Liver (tissue), 9 donors: Measurements from ENCODE around the gene PODXL2. TPM values are rescaled to one million over a fixed set of nuclear protein-coding genes. Genes with fewer than 3 reads are reported as not detected.
"Not testable (repeated sequence)": the region's sequence is repeated elsewhere in the genome, so short reads cannot be mapped to it uniquely, and the experiment has no call there.

Experiments used
- DNase-seq: peaks from one replicate; pipeline ENCODE4 v3.0.0-alpha.2; 2017; ENCODE audit warnings: low spot score
- H3K27ac ChIP-seq, 2 donors: one replicate each; pipeline ENCODE4 v1.7.0; 2013; ENCODE audit warnings: inconsistent platforms in 2 of 2, low read length in 2 of 2, control low read depth in 1 of 2, low read depth in 1 of 2, mild to moderate bottlenecking in 1 of 2
- H3K27me3 ChIP-seq, 4 donors: one replicate each; pipeline versions ENCODE4 v1.6.1 to v1.7.0; 2013; ENCODE audit warnings: low read length in 3 of 4, inconsistent platforms in 1 of 4, mild to moderate bottlenecking in 1 of 4, moderate library complexity in 1 of 4; ENCODE audit not compliant: control insufficient read depth in 4 of 4, insufficient read depth in 4 of 4
- H3K36me3 ChIP-seq, 4 donors: one replicate each; pipeline versions ENCODE4 v1.6.1 to v1.7.0; 2013; ENCODE audit warnings: low read length in 3 of 4, mild to moderate bottlenecking in 3 of 4, low read depth in 1 of 4, moderate library complexity in 1 of 4; ENCODE audit not compliant: control insufficient read depth in 4 of 4, insufficient read depth in 3 of 4
- H3K4me1 ChIP-seq, 4 donors: one replicate each; pipeline versions ENCODE4 v1.6.1 to v1.7.0; 2013; ENCODE audit warnings: low read length in 3 of 4, mild to moderate bottlenecking in 3 of 4, moderate library complexity in 1 of 4; ENCODE audit not compliant: control insufficient read depth in 4 of 4, insufficient read depth in 4 of 4
- H3K4me3 ChIP-seq, 3 donors: one replicate each; pipeline versions ENCODE4 v1.6.1 to v1.7.0; 2013; ENCODE audit warnings: low read length in 3 of 3, control low read depth in 1 of 3, low read depth in 1 of 3, mild to moderate bottlenecking in 1 of 3
- H3K9ac ChIP-seq, 2 donors: one replicate each; pipeline ENCODE4 v1.7.0; 2013; ENCODE audit warnings: low read length in 2 of 2, mild to moderate bottlenecking in 2 of 2, moderate library complexity in 2 of 2, control low read depth in 1 of 2, low read depth in 1 of 2
- H3K9me3 ChIP-seq, 4 donors: one replicate each; pipeline versions ENCODE4 v1.6.1 to v1.7.0; 2013; ENCODE audit warnings: low read length in 3 of 4; ENCODE audit not compliant: control insufficient read depth in 4 of 4
- CTCF ChIP-seq: fragments of 150-350 bp; IDR thresholded peaks from 2 replicates; pipeline ENCODE4 v1.5.1; 2017; ENCODE audit warnings: improper control_type of control experiment, low read depth, low read length; ENCODE audit not compliant: missing input control
- FOXA1 ChIP-seq: IDR thresholded peaks from 2 replicates; pipeline ENCODE4 v1.6.1; 2016; ENCODE audit warnings: antibody characterized with exemption
- FOXA2 ChIP-seq: IDR thresholded peaks from 2 replicates; pipeline ENCODE4 v1.6.1; 2016; ENCODE audit warnings: antibody characterized with exemption
- HNF4A ChIP-seq, 2 donors: conservative IDR thresholded peaks; 2 replicates each; pipeline ENCODE4 v1.6.1; 2016; ENCODE audit warnings: antibody characterized with exemption in 2 of 2, mild to moderate bottlenecking in 2 of 2
- JUND ChIP-seq, 2 donors: IDR thresholded peaks; 2 replicates each; pipeline ENCODE4 v1.6.1; 2016; ENCODE audit warnings: antibody characterized with exemption in 2 of 2
- MAX ChIP-seq: IDR thresholded peaks from 2 replicates; pipeline ENCODE4 v1.6.1; 2016; ENCODE audit warnings: antibody characterized with exemption
- NR2F2 ChIP-seq: IDR thresholded peaks from 2 replicates; pipeline ENCODE4 v1.6.1; 2016; ENCODE audit warnings: antibody characterized with exemption
- RXRA ChIP-seq, 2 donors: IDR thresholded peaks; 2 replicates each; pipeline ENCODE4 v1.6.1; 2017 to 2018; ENCODE audit warnings: antibody characterized with exemption in 2 of 2, mild to moderate bottlenecking in 1 of 2
- SP1 ChIP-seq: IDR thresholded peaks from 2 replicates; pipeline ENCODE4 v1.6.1; 2018; ENCODE audit warnings: antibody characterized with exemption, mild to moderate bottlenecking
- TAF1 ChIP-seq: conservative IDR thresholded peaks from 2 replicates; pipeline ENCODE4 v1.6.1; 2016; ENCODE audit warnings: antibody characterized with exemption, mild to moderate bottlenecking
- YY1 ChIP-seq: IDR thresholded peaks from 2 replicates; pipeline ENCODE4 v1.6.1; 2016; ENCODE audit warnings: antibody characterized with exemption, mild to moderate bottlenecking
- WGBS: extraction: QIAGEN DNeasy Blood & Tissue Kit; methylation state at CpG from one replicate; pipeline ENCODE4 v1.1.7; 2013; 5-methylcytosine and 5-hydroxymethylcytosine counted together
- polyA plus RNA-seq, 2 donors: library from polyadenylated mRNA; stranded (reverse) in 1 of 2; unstranded in 1 of 2; fragments of 200-250 nt in 1 of 2; fragments of >200 nt in 1 of 2; fragmentation: Nextera tagmentation in 1 of 2; extraction: Ambion mirVana in 1 of 2; gene quantifications; one replicate each; pipeline versions ENCODE4 v1.2.1 to v1.2.3, GENCODE V29; 2013 to 2015
- total RNA-seq, 2 donors: library from RNA; depleted of rRNA; stranded (reverse); fragments of >200 nt; gene quantifications; one replicate each; pipeline ENCODE4 v1.2.3, GENCODE V29; 2014
- TF ChIP-seq, protein P1 (sequence below): IDR thresholded peaks from 2 replicates; pipeline ENCODE4 v1.6.1; 2016; ENCODE audit warnings: antibody characterized with exemption
- TF ChIP-seq, protein P2 (sequence below): IDR thresholded peaks from 2 replicates; pipeline ENCODE4 v1.6.1; 2016; ENCODE audit warnings: antibody characterized with exemption, mild to moderate bottlenecking
- donor health status: healthy.
- donor health status: healthy.
- donor health status: healthy.
- donor health status: healthy.
- donor health status: healthy.

PODXL2 gene
- total and polyA plus RNA-seq, 4 donors, result 0.47 to 1.4 (median 0.88) TPM

- Histone ChIP-seq H3K27me3 (no peaks in the 10 kb centered on the region), H3K9me3 (no peaks in the 10 kb centered on the region), H3K9ac (no peak overlapping the region), H3K36me3 (peaks cover 0 to 4% (median 1%) of the 10 kb centered on the region in 4 donors), H3K27ac (no peak overlapping the region), H3K4me3 (no peak overlapping the region), H3K4me1 (no peaks in the 10 kb centered on the region)
- 95% methylated on average over 41 of the region's 41 CpGs for WGBS
- TF ChIP-seq FOXA1, result no peak
- DNase-seq, result no peak
Observed at GRCh38 chr3:127604546-127605165, 24.3 kb upstream of the PODXL2 start.

GRCh38 chr3:127605547-127605946, 23.4 kb upstream of the PODXL2 start:
- WGBS, result 96% methylated on average over 7 of the region's 7 CpGs
- H3K36me3 ChIP-seq, H3K4me3 ChIP-seq, H3K27me3 ChIP-seq, DNase-seq, H3K9ac ChIP-seq, H3K9me3 ChIP-seq, H3K27ac ChIP-seq, H3K4me1 ChIP-seq: not testable (repeated sequence)

- DNase-seq, result no peak
- H3K27ac ChIP-seq, result no peak overlapping the region
- no peaks in the 10 kb centered on the region for H3K27me3 ChIP-seq
- no peak overlapping the region for H3K9ac ChIP-seq
- WGBS, result 96% methylated on average over 24 of the region's 24 CpGs
- no peak for TF ChIP-seq NR2F2
- TF ChIP-seq CTCF, result no peak
- no peak for TF ChIP-seq FOXA1
- no peak for TF ChIP-seq SP1
- TF ChIP-seq YY1, result no peak
- TF ChIP-seq FOXA2, result no peak
- TF ChIP-seq, protein P1, sequence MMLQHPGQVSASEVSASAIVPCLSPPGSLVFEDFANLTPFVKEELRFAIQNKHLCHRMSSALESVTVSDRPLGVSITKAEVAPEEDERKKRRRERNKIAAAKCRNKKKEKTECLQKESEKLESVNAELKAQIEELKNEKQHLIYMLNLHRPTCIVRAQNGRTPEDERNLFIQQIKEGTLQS, result no peak
- TF ChIP-seq HNF4A (conservative IDR thresholded peaks at IDR 0.05), result no peak
- TF ChIP-seq RXRA (IDR thresholded peaks at IDR 0.05), result no peak
- no peak for TF ChIP-seq TAF1
- TF ChIP-seq, protein P2, sequence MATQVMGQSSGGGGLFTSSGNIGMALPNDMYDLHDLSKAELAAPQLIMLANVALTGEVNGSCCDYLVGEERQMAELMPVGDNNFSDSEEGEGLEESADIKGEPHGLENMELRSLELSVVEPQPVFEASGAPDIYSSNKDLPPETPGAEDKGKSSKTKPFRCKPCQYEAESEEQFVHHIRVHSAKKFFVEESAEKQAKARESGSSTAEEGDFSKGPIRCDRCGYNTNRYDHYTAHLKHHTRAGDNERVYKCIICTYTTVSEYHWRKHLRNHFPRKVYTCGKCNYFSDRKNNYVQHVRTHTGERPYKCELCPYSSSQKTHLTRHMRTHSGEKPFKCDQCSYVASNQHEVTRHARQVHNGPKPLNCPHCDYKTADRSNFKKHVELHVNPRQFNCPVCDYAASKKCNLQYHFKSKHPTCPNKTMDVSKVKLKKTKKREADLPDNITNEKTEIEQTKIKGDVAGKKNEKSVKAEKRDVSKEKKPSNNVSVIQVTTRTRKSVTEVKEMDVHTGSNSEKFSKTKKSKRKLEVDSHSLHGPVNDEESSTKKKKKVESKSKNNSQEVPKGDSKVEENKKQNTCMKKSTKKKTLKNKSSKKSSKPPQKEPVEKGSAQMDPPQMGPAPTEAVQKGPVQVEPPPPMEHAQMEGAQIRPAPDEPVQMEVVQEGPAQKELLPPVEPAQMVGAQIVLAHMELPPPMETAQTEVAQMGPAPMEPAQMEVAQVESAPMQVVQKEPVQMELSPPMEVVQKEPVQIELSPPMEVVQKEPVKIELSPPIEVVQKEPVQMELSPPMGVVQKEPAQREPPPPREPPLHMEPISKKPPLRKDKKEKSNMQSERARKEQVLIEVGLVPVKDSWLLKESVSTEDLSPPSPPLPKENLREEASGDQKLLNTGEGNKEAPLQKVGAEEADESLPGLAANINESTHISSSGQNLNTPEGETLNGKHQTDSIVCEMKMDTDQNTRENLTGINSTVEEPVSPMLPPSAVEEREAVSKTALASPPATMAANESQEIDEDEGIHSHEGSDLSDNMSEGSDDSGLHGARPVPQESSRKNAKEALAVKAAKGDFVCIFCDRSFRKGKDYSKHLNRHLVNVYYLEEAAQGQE, result no peak
- TF ChIP-seq JUND (IDR thresholded peaks at IDR 0.05), result no peak
- TF ChIP-seq MAX, result no peak
- H3K4me3 ChIP-seq, result no peak overlapping the region
- H3K9me3 ChIP-seq, result no peaks in the 10 kb centered on the region
- peaks cover 0 to 5% (median 2%) of the 10 kb centered on the region in 4 donors for H3K36me3 ChIP-seq
- H3K4me1 ChIP-seq, result no peaks in the 10 kb centered on the region
Observed at GRCh38 chr3:127606086-127606805, 22.7 kb upstream of the PODXL2 start.
